GM12891 (cell line): Measurements from ENCODE around the gene RAP1GAP.

ENCODE experiments used
- POLR2A ChIP-seq: IDR thresholded peaks from 2 replicates; pipeline ENCODE4 v1.6.1; 2011; ENCODE audit warnings: low read depth, low read length, control low read depth
- POLR2AphosphoS5 ChIP-seq: IDR thresholded peaks from 2 replicates; pipeline ENCODE4 v1.6.1; 2011; ENCODE audit warnings: low read depth, low read length, control low read depth
- SPI1 ChIP-seq: IDR thresholded peaks from 2 replicates; pipeline ENCODE4 v1.6.1; 2011; ENCODE audit warnings: low read depth, low read length, control low read depth
- TAF1 ChIP-seq: IDR thresholded peaks from 2 replicates; pipeline ENCODE4 v1.6.1; 2011; ENCODE audit warnings: low read depth, low read length, control low read depth

- TF ChIP-seq POLR2AphosphoS5, result no peak
- no peak for TF ChIP-seq POLR2A
- no peak for TF ChIP-seq TAF1
- no peak for TF ChIP-seq SPI1
Measured at GRCh38 chr1:21652101-21652936, 16.8 kb downstream of the RAP1GAP start.
